Adrenal gland (tissue), 5 donors: ENCODE results near the gene SRC.

Source experiments
- CTCF ChIP-seq, 6 experiments: fragments of 450-650 bp in 4 of 6; fragments of 200-600 bp in 2 of 6; sonication (generic) in 1 of 6; IDR thresholded peaks; 1 replicate in 5 of 6; 2 replicates in 1 of 6; pipeline versions ENCODE4 v1.5.1 to v1.8.0; 2016 to 2021; ENCODE audit warnings: antibody characterized with exemption in 6 of 6, mild to moderate bottlenecking in 2 of 6, moderate library complexity in 1 of 6
- POLR2A ChIP-seq, 2 donors: fragments of 450-650 bp; IDR thresholded peaks; one replicate each; pipeline ENCODE4 v1.6.1; 2017; ENCODE audit warnings: antibody characterized with exemption in 2 of 2, mild to moderate bottlenecking in 2 of 2, moderate library complexity in 1 of 2
- donor health status: DM: no; HTN: no; CAD: no.

GRCh38 chr20:37339208-37339607 lies 6.7 kb upstream of the SRC start:
- no peak for TF ChIP-seq CTCF (IDR thresholded peaks at IDR 0.05)
- no peak for TF ChIP-seq POLR2A (IDR thresholded peaks at IDR 0.05)
